Measurements from ENCODE around the gene SCYGR1.
"Not testable (repeated sequence)": the region's sequence is repeated elsewhere in the genome, so short reads cannot be mapped to it uniquely, and the experiment has no call there.

Gene SCYGR1

GRCh38 chr2:227387583-227387982 is at the start of gene SCYGR1:
TSS of gene SCYGR1 (minus strand) at chr2:227387949. CDS start at chr2:227387949, 0 bp downstream.
- not testable (repeated sequence) for DNase-seq

GRCh38 chr2:227436436-227437174 is 48.9 kb upstream of the SCYGR1 start:
- no peak for DNase-seq

- DNase-seq, result no peak
These were observed 45.4 kb upstream of the SCYGR1 start for GRCh38 chr2:227433171-227433570.

GRCh38 chr2:227430639-227431038 is 42.9 kb upstream of the SCYGR1 start:
- no peak for DNase-seq

- no peak for DNase-seq
These were observed 41.1 kb upstream of the SCYGR1 start for GRCh38 chr2:227428731-227429285.

GRCh38 chr2:227423656-227424499 is 36.1 kb upstream of the SCYGR1 start:
- DNase-seq, result no peak

- no peak for DNase-seq
These were observed 32.6 kb upstream of the SCYGR1 start for GRCh38 chr2:227420087-227421052.

- no peak for DNase-seq
These were observed 29.0 kb upstream of the SCYGR1 start for GRCh38 chr2:227416701-227417100.

- DNase-seq, result no peak
These were observed 28.0 kb upstream of the SCYGR1 start for GRCh38 chr2:227415538-227416424.

- DNase-seq, result no peak
These were observed 27.1 kb upstream of the SCYGR1 start for GRCh38 chr2:227414846-227415245.

- no peak for DNase-seq
These were observed 25.6 kb upstream of the SCYGR1 start for GRCh38 chr2:227413371-227413770.

GRCh38 chr2:227412877-227413276 is 25.1 kb upstream of the SCYGR1 start:
- DNase-seq, result no peak

GRCh38 chr2:227411990-227412350 is 24.2 kb upstream of the SCYGR1 start:
- DNase-seq, result no peak

GRCh38 chr2:227411320-227411989 is 23.7 kb upstream of the SCYGR1 start:
- no peak for DNase-seq

GRCh38 chr2:227410191-227410590 is 22.4 kb upstream of the SCYGR1 start:
- DNase-seq, result no peak

- peak; percentile 75 for DNase-seq
These were observed 19.9 kb upstream of the SCYGR1 start for GRCh38 chr2:227407591-227408151.

GRCh38 chr2:227406177-227407031 is 18.7 kb upstream of the SCYGR1 start:
- peak; percentile 97 for DNase-seq

GRCh38 chr2:227404585-227405271 is 17.0 kb upstream of the SCYGR1 start:
- DNase-seq, result no peak

GRCh38 chr2:227402959-227403358 is 15.2 kb upstream of the SCYGR1 start:
- DNase-seq, result no peak
